Neural progenitor cell (in vitro differentiated cells): Measurements from ENCODE around the gene RAMP1. TPM values are rescaled to one million over a fixed set of nuclear protein-coding genes. Genes with fewer than 3 reads are reported as not detected.

Experiments
- DNase-seq: peaks from one replicate; pipeline ENCODE4 v3.0.0-alpha.2; 2016; ENCODE audit warnings: low spot score
- H2AFZ ChIP-seq: fragments of 200-600 bp; sonication (generic); replicated peaks from 2 replicates; pipeline ENCODE4 v1.6.1; 2016; ENCODE audit warnings: antibody characterized with exemption
- H3F3A ChIP-seq: fragments of 200-600 bp; sonication (generic); 2 replicates; pipeline ENCODE4 v1.6.1; 2016; ENCODE audit warnings: antibody characterized with exemption, low read depth
- H3K27ac ChIP-seq: fragments of 200-600 bp; sonication (generic); 2 replicates; pipeline ENCODE4 v1.5.1; 2016; ENCODE audit warnings: mild to moderate bottlenecking
- H3K27me3 ChIP-seq: fragments of 200-600 bp; sonication (generic); 2 replicates; pipeline ENCODE4 v1.6.1; 2016; ENCODE audit warnings: mild to moderate bottlenecking, moderate library complexity
- H3K36me3 ChIP-seq: fragments of 200-600 bp; sonication (generic); 2 replicates; pipeline ENCODE4 v1.5.1; 2016
- H3K4me1 ChIP-seq: fragments of 200-600 bp; sonication (generic); 2 replicates; pipeline ENCODE4 v1.6.1; 2016; ENCODE audit warnings: mixed run types
- H3K4me2 ChIP-seq: fragments of 200-600 bp; sonication (generic); 2 replicates; pipeline ENCODE4 v1.6.1; 2016
- H3K4me3 ChIP-seq: fragments of 200-600 bp; sonication (generic); 2 replicates; pipeline ENCODE4 v1.5.1; 2016
- H3K79me2 ChIP-seq: fragments of 200-600 bp; sonication (generic); 2 replicates; pipeline ENCODE4 v1.6.1; 2016; ENCODE audit warnings: low read depth
- H3K9ac ChIP-seq: fragments of 200-600 bp; sonication (generic); 2 replicates; pipeline ENCODE4 v1.6.1; 2016
- H3K9me3 ChIP-seq: fragments of 200-600 bp; sonication (generic); 2 replicates; pipeline ENCODE4 v1.5.1; 2016; ENCODE audit warnings: low read depth
- H4K20me1 ChIP-seq: fragments of 200-600 bp; sonication (generic); 2 replicates; pipeline ENCODE4 v1.6.1; 2016; ENCODE audit warnings: low read depth
- H3K27ac Mint-ChIP-seq: 3 replicates; pipeline ENCODE4 v1.8.0; 2021; ENCODE audit warnings: mixed read lengths
- H3K27me3 Mint-ChIP-seq: 2 replicates; pipeline ENCODE4 v1.8.0; 2022; ENCODE audit warnings: low read depth, mild to moderate bottlenecking, inconsistent platforms, moderate library complexity, mixed read lengths; ENCODE audit not compliant: insufficient read depth
- H3K36me3 Mint-ChIP-seq: 3 replicates; pipeline ENCODE4 v1.8.0; 2021; ENCODE audit warnings: mixed read lengths
- H3K4me1 Mint-ChIP-seq: 3 replicates; pipeline ENCODE4 v1.8.0; 2021; ENCODE audit warnings: mixed read lengths
- H3K4me3 Mint-ChIP-seq: 3 replicates; pipeline ENCODE4 v1.8.0; 2021; ENCODE audit warnings: mild to moderate bottlenecking, moderate library complexity, mixed read lengths
- H3K9me3 Mint-ChIP-seq: 3 replicates; pipeline ENCODE4 v1.8.0; 2020; ENCODE audit warnings: mixed read lengths
- EZH2 ChIP-seq: fragments of 200-600 bp; sonication (generic); IDR thresholded peaks from 2 replicates; pipeline ENCODE4 v1.6.1; 2017; ENCODE audit warnings: antibody characterized with exemption, mild to moderate bottlenecking, moderate library complexity
- EZH2phosphoT487 ChIP-seq: fragments of 200-600 bp; sonication (generic); IDR thresholded peaks from 2 replicates; pipeline ENCODE4 v1.6.1; 2017; ENCODE audit warnings: antibody characterized with exemption
- total RNA-seq: library from RNA; depleted of rRNA; stranded (reverse); fragments of >200 nt; gene quantifications from 2 replicates; pipeline ENCODE4 v1.2.3, GENCODE V29; 2015; ENCODE audit warnings: low replicate concordance
- TF ChIP-seq, protein P1 (sequence below): fragments of 200-600 bp; sonication (generic); IDR thresholded peaks from 2 replicates; pipeline ENCODE4 v1.5.1; 2017; ENCODE audit warnings: antibody characterized with exemption, mild to moderate bottlenecking

RAMP1 gene
- total RNA-seq, 1 donor from 2014 or later = not detected

DNA sequence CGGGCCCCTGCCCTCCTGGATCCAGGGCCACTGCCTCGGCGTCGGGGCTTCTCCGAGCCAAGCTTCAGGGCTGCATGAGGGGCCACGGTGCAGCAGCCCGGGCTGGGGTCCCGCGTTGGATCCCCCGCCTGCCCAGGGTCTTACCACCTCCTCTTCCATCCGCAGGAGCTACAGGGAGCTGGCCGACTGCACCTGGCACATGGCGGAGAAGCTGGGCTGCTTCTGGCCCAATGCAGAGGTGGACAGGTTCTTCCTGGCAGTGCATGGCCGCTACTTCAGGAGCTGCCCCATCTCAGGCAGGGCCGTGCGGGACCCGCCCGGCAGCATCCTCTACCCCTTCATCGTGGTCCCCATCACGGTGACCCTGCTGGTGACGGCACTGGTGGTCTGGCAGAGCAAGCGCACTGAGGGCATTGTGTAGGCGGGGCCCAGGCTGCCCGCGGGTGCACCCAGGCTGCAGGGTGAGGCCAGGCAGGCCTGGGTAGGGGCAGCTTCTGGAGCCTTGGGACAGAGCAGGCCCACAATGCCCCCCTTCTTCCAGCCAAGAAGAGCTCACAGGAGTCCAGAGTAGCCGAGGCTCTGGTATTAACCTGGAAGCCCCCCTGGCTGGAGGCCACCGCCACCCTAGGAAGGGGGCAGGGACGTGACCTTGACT is 52.1 kb downstream of the RAMP1 start:
- Histone ChIP-seq H4K20me1 (no peaks in the 10 kb centered on the region), H3F3A (no peaks in the 10 kb centered on the region), H3K27me3 (no peaks in the 10 kb centered on the region), H3K27ac (no peak overlapping the region), H3K4me1 (no peaks in the 10 kb centered on the region), H2AFZ (no peak overlapping the region), H3K9ac (no peak overlapping the region), H3K4me3 (no peak overlapping the region), H3K4me2 (no peak overlapping the region), H3K9me3 (no peaks in the 10 kb centered on the region), H3K79me2 (no peaks in the 10 kb centered on the region), H3K36me3 (no peaks in the 10 kb centered on the region)
- Mint-ChIP-seq H3K4me1 (no peaks in the 10 kb centered on the region), H3K27me3 (peaks cover 7% of the 10 kb centered on the region), H3K36me3 (no peaks in the 10 kb centered on the region), H3K9me3 (peaks cover 13% of the 10 kb centered on the region), H3K4me3 (no peak overlapping the region), H3K27ac (no peak overlapping the region)
- no peak for DNase-seq
- TF ChIP-seq EZH2phosphoT487 (no peak), EZH2 (no peak)
- TF ChIP-seq, protein P1, sequence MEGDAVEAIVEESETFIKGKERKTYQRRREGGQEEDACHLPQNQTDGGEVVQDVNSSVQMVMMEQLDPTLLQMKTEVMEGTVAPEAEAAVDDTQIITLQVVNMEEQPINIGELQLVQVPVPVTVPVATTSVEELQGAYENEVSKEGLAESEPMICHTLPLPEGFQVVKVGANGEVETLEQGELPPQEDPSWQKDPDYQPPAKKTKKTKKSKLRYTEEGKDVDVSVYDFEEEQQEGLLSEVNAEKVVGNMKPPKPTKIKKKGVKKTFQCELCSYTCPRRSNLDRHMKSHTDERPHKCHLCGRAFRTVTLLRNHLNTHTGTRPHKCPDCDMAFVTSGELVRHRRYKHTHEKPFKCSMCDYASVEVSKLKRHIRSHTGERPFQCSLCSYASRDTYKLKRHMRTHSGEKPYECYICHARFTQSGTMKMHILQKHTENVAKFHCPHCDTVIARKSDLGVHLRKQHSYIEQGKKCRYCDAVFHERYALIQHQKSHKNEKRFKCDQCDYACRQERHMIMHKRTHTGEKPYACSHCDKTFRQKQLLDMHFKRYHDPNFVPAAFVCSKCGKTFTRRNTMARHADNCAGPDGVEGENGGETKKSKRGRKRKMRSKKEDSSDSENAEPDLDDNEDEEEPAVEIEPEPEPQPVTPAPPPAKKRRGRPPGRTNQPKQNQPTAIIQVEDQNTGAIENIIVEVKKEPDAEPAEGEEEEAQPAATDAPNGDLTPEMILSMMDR = no peak

DNA sequence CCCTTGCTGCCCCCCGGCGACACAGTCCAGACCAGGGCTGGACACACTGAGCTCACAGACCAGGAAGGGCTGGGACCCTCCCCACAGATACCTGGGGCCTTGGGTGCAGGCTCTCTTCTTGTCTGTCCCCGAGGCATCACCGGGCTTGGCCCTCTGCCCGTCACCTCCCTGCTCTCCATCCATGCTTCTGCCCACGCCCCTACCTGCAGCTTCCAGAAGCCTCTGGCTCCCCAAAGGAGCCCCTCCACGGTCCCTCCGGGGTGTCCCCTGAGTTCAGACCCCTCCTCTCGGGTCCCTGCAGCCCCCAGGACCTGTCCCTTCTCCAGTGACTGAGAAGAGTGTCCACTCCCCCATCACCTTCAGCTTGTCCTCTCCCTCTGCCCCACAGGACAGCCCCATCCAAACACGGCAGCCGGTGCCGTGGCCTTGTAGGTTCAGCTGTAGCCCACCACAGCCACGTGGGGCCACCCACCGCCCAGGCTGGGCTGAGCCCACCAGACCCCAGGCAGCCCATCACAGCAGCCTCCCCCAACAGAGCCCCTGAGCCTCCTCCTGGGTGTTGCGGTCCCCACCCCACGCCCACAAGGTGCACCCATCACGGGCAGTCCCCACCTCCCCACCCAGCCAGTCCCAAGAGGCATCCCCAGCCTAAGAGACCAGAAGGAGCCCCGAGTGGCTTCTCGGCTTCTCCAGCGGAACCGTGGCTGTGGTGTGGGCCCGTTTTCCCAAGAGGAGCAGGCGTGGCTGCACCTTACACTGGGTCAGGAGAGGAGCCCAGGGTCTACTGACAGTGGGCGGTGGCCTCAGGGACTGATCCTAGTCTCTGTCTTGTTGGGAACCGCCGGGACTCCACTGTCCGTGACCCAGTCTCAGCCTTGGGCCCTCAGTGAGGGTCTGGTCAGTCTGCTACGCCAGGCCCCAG is 53.1 kb downstream of the RAMP1 start:
- H3K4me3 Mint-ChIP-seq = no peak overlapping the region
- no peak overlapping the region for H3K27ac Mint-ChIP-seq
- Histone ChIP-seq H2AFZ (no peak overlapping the region), H3K36me3 (no peaks in the 10 kb centered on the region), H3K4me3 (no peak overlapping the region), H3K4me2 (no peak overlapping the region), H3K4me1 (no peaks in the 10 kb centered on the region), H3K9ac (no peak overlapping the region), H3K79me2 (no peaks in the 10 kb centered on the region), H3K27me3 (no peaks in the 10 kb centered on the region), H3K9me3 (no peaks in the 10 kb centered on the region), H4K20me1 (no peaks in the 10 kb centered on the region), H3K27ac (no peak overlapping the region), H3F3A (no peaks in the 10 kb centered on the region)
- H3K27me3 Mint-ChIP-seq = peaks cover 7% of the 10 kb centered on the region
- H3K9me3 Mint-ChIP-seq = peaks cover 7% of the 10 kb centered on the region
- H3K4me1 Mint-ChIP-seq = peaks cover 5% of the 10 kb centered on the region
- DNase-seq = no peak
- TF ChIP-seq EZH2phosphoT487 (no peak), EZH2 (no peak)
- TF ChIP-seq, protein P1 = no peak
- H3K36me3 Mint-ChIP-seq = no peaks in the 10 kb centered on the region

DNA sequence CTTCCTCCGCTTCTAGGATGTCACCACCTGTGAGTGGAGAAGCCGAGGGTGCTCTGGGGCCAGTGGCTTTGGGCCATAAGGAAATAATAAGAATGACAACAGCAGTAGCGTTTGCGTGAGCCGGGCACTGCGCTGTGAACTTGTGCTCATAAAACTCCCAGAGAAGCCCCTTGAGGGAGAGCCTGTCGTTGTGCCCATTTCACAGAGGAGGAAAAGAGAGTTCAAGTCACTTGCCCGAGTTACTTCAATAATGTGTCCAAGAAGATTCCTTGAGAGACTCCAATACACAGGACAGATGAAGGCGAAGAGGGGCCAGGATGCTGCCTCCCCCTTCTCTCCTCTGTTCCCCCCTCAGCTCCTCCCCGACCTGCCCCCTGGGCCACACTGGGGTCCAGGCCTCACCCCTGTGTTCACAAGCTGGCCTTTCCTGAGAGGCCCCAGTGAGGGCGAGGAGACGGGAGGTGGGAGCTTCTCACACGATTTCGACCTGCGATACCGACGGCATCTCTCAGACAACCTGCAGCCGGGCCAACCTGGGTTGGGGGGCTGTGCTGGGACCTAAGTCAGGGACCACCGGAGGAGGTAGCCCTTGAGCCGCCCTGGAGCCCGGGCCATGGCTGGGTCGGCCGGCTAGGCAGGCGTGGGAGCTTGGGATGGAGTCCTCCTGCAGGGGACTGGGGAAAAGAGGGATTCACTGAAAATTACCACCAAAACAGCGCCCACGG is 53.9 kb downstream of the RAMP1 start:
- Histone ChIP-seq H3K4me3 (no peak overlapping the region), H3K4me2 (no peak overlapping the region), H4K20me1 (no peaks in the 10 kb centered on the region), H3K79me2 (no peaks in the 10 kb centered on the region), H3K27ac (no peak overlapping the region), H3K27me3 (no peaks in the 10 kb centered on the region), H3F3A (no peaks in the 10 kb centered on the region), H3K4me1 (no peaks in the 10 kb centered on the region), H3K9ac (no peak overlapping the region), H2AFZ (no peak overlapping the region), H3K9me3 (no peaks in the 10 kb centered on the region), H3K36me3 (no peaks in the 10 kb centered on the region)
- Mint-ChIP-seq H3K4me3 (no peak overlapping the region), H3K27ac (no peak overlapping the region), H3K4me1 (peaks cover 5% of the 10 kb centered on the region), H3K9me3 (peaks cover 3% of the 10 kb centered on the region), H3K27me3 (peaks cover 7% of the 10 kb centered on the region), H3K36me3 (no peaks in the 10 kb centered on the region)
- no peak for DNase-seq
- TF ChIP-seq, protein P1 = no peak
- TF ChIP-seq EZH2phosphoT487 (no peak), EZH2 (no peak)
